BJ (cell line): ENCODE results near the gene SLC22A23. TPM values are rescaled to one million over a fixed set of nuclear protein-coding genes. Genes with fewer than 3 reads are reported as not detected.

Experiments
- CTCF ChIA-PET: fragments of 350-600 bp; formaldehyde crosslinking; extraction: SDS; loops from one replicate; lab custom pipeline; 2021; ENCODE audit warnings: antibody characterized with exemption, inconsistent platforms; lab: Yijun Ruan, JAX
- POLR2A ChIA-PET: fragments of 300-600 bp; sonication (Branson Sonifier 250); formaldehyde crosslinking; extraction: SDS; loops from one replicate; lab custom pipeline; 2021; ENCODE audit warnings: antibody characterized with exemption; lab: Charles Lee
- DNase-seq: peaks from one replicate; pipeline ENCODE4 v3.0.0-alpha.2; 2011; ENCODE audit warnings: low read depth
- H3K27me3 ChIP-seq: 2 replicates; pipeline ENCODE4 v1.6.0; 2011; ENCODE audit warnings: low read length; ENCODE audit not compliant: control insufficient read depth, insufficient read depth
- H3K36me3 ChIP-seq: 2 replicates; pipeline ENCODE4 v1.5.1; 2011; ENCODE audit warnings: low read length; ENCODE audit not compliant: control insufficient read depth, insufficient read depth
- H3K4me3 ChIP-seq: 2 replicates; pipeline ENCODE4 v1.5.1; 2011; ENCODE audit warnings: low read depth, mild to moderate bottlenecking, control low read depth, low read length
- CTCF ChIP-seq: IDR thresholded peaks from 2 replicates; pipeline ENCODE4 v1.5.1; 2011; ENCODE audit warnings: low read depth, mild to moderate bottlenecking, control low read depth, inconsistent platforms, low read length, moderate library complexity; ENCODE audit not compliant: insufficient read depth
- polyA plus RNA-seq: library from polyadenylated mRNA; depleted of rRNA; stranded (reverse); fragments of >200 nt; gene quantifications from 2 replicates; pipeline ENCODE4 v1.2.3, GENCODE V29; 2011

Gene SLC22A23
- polyA plus RNA-seq, 1 experiment: 0.44 TPM

GRCh38 chr6:3376893-3377535, 79.8 kb downstream of the SLC22A23 start:
- no peaks in the 10 kb centered on the region for H3K36me3 ChIP-seq
- DNase-seq: no peak
- TF ChIP-seq CTCF: no peak
- H3K27me3 ChIP-seq: peaks cover 11% of the 10 kb centered on the region
- no peak overlapping the region for H3K4me3 ChIP-seq
- CTCF ChIA-PET: no interaction called here
- POLR2A ChIA-PET: no interaction called here

- no peak for TF ChIP-seq CTCF
- no peaks in the 10 kb centered on the region for H3K36me3 ChIP-seq
- CTCF ChIA-PET: interaction anchor here (1.5 kb wide), 1 partner anchor 35 kb away, joined by 6 read pairs; no protein-coding TSS in a partner anchor
- H3K4me3 ChIP-seq: no peak overlapping the region
- H3K27me3 ChIP-seq: peaks cover 11% of the 10 kb centered on the region
- POLR2A ChIA-PET: no interaction called here
- DNase-seq: no peak
These were observed 80.8 kb downstream of the SLC22A23 start for GRCh38 chr6:3376064-3376463.

GRCh38 chr6:3373597-3374203, 83.2 kb downstream of the SLC22A23 start:
- Histone ChIP-seq H3K36me3 (no peaks in the 10 kb centered on the region), H3K27me3 (peaks cover 12% of the 10 kb centered on the region), H3K4me3 (no peak overlapping the region)
- no peak for TF ChIP-seq CTCF
- POLR2A ChIA-PET: no interaction called here
- CTCF ChIA-PET: no interaction called here
- no peak for DNase-seq

- no peak for DNase-seq
- no peak for TF ChIP-seq CTCF
- POLR2A ChIA-PET: no interaction called here
- no peak overlapping the region for H3K4me3 ChIP-seq
- CTCF ChIA-PET: no interaction called here
- H3K27me3 ChIP-seq: peaks cover 12% of the 10 kb centered on the region
- H3K36me3 ChIP-seq: no peaks in the 10 kb centered on the region
These were observed 83.8 kb downstream of the SLC22A23 start for GRCh38 chr6:3372912-3373554.

- no peaks in the 10 kb centered on the region for H3K36me3 ChIP-seq
These were observed 84.5 kb downstream of the SLC22A23 start for GRCh38 chr6:3372184-3372846.

More at GRCh38 chr6:3372184-3372846, 84.5 kb downstream of the SLC22A23 start:
- no peak for DNase-seq
- H3K4me3 ChIP-seq: no peak overlapping the region
- TF ChIP-seq CTCF: no peak
- ChIA-PET POLR2A (no interaction called here), CTCF (no interaction called here)
- peaks cover 12% of the 10 kb centered on the region for H3K27me3 ChIP-seq
